ENCODE data around the gene IL17RE. TPM values are rescaled to one million over a fixed set of nuclear protein-coding genes. Genes with fewer than 3 reads are reported as not detected.

The IL17RE gene
- polyA plus RNA-seq, 1 donor (not counting 4 experiments of a cell fraction or from before 2014, with no cell fraction given) = 16.0 TPM

DNA sequence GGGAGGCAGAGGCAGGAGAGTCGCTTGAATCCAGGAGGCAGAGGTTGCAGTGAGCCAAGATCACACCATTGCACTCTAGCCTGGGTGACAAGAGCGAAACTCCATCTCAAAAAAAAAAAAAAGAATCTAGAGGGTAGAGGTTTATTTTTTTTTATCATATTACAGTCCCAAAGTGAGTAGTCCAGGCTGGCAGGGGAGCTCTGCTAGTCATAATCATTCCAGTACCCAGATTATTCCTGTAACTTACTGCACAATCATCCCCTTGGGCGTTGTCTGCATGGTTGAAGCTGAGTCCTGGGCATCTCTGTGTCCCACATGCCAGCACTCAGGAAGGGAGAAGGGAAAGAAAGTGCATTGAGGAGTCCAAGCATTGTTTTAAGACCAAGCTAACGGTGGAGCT lies 39.5 kb downstream of the IL17RE start:
- no peak for TF ChIP-seq EZH2 (IDR thresholded peaks at IDR 0.05; ENCODE audit: low read length)
- TF ChIP-seq, protein P1, sequence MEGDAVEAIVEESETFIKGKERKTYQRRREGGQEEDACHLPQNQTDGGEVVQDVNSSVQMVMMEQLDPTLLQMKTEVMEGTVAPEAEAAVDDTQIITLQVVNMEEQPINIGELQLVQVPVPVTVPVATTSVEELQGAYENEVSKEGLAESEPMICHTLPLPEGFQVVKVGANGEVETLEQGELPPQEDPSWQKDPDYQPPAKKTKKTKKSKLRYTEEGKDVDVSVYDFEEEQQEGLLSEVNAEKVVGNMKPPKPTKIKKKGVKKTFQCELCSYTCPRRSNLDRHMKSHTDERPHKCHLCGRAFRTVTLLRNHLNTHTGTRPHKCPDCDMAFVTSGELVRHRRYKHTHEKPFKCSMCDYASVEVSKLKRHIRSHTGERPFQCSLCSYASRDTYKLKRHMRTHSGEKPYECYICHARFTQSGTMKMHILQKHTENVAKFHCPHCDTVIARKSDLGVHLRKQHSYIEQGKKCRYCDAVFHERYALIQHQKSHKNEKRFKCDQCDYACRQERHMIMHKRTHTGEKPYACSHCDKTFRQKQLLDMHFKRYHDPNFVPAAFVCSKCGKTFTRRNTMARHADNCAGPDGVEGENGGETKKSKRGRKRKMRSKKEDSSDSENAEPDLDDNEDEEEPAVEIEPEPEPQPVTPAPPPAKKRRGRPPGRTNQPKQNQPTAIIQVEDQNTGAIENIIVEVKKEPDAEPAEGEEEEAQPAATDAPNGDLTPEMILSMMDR (optimal IDR thresholded peaks at IDR 0.05 in 1 of 3, IDR thresholded peaks at IDR 0.05 in 1 of 3, conservative IDR thresholded peaks at IDR 0.05 in 1 of 3; ENCODE audit: extremely low read depth in 1 of 3, insufficient read depth in 2 of 3, low read length in 3 of 3) = no peak
- Histone ChIP-seq H3K9ac (ENCODE audit: control insufficient read depth, extremely low read depth, insufficient read depth, low read length) (no peak overlapping the region), H3K27me3 (ENCODE audit: control insufficient read depth, extremely low read depth, insufficient read depth, low read length) (no peaks in the 10 kb centered on the region), H3K4me1 (ENCODE audit: control insufficient read depth, extremely low read depth, insufficient read depth, low read length) (peaks cover 2% of the 10 kb centered on the region), H3K9me3 (ENCODE audit: control insufficient read depth, low read depth, low read length) (no peaks in the 10 kb centered on the region), H3K79me2 (ENCODE audit: control insufficient read depth, insufficient read depth, low read length) (no peaks in the 10 kb centered on the region), H2AFZ (ENCODE audit: control insufficient read depth, low read length) (no peak overlapping the region), H3K9me1 (ENCODE audit: control insufficient read depth, extremely low read depth, insufficient read depth, low read length) (no peaks in the 10 kb centered on the region), H3K27ac (ENCODE audit: control insufficient read depth, insufficient read depth, low read length) (no peak overlapping the region), H4K20me1 (ENCODE audit: control insufficient read depth, extremely low read depth, insufficient read depth, low read length) (no peaks in the 10 kb centered on the region), H3K4me3 (ENCODE audit: control insufficient read depth in 2 of 3, extremely low read depth in 1 of 3, insufficient read depth in 2 of 3, low read depth in 1 of 3, low read length in 3 of 3) (no peak overlapping the region), H3K36me3 (ENCODE audit: control insufficient read depth in 2 of 2, extremely low read depth in 1 of 2, insufficient read depth in 2 of 2, low read length in 2 of 2) (peaks cover 4 to 21% of the 10 kb centered on the region in 2 experiments), H3K4me2 (ENCODE audit: control insufficient read depth, extremely low read depth, insufficient read depth, low read depth, low read length) (no peak overlapping the region)
- DNase-seq (ENCODE audit: low read depth, low spot score) (no peak), FAIRE-seq (no peak)
- dilution Hi-C loops (cut with MboI; ENCODE audit: extremely low pct_ligation_motif_present, low sequenced_read_pairs) = no loop called here

DNA sequence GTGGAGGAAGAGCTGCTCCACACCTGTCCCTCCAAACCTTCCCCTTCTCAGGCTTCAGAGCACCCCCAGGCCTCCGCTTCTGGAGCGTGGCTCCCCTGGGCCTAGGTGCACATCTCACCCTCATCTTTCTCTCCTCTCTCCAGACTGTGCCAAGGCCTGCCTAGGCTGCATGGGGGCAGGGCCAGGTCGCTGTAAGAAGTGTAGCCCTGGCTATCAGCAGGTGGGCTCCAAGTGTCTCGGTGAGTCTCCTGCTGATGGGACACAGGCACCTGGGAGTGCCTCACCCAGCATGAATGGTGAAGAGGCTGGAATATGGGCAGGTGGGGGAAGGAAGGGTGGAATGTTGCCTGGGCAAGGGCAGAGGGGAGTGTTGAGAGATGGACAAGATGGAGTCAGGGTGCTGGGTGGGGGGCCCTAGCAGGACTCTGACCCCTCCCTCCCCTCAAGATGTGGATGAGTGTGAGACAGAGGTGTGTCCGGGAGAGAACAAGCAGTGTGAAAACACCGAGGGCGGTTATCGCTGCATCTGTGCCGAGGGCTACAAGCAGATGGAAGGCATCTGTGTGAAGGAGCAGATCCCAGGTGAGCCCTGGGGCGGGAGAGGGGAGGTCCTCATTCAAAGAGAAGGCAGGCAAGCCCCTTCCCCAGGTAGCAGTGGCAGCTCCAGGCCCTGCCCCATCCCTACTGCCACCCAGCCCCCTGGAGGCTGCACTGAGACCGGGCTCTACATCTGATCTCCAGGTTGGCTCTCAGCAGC lies 40.5 kb downstream of the IL17RE start:
- no peaks in the 10 kb centered on the region for H3K9me3 ChIP-seq (ENCODE audit: control insufficient read depth, low read depth, low read length)
- no peaks in the 10 kb centered on the region for H3K27me3 ChIP-seq (ENCODE audit: control insufficient read depth, extremely low read depth, insufficient read depth, low read length)
- no peak overlapping the region for H3K4me2 ChIP-seq (ENCODE audit: control insufficient read depth, extremely low read depth, insufficient read depth, low read depth, low read length)
- no peaks in the 10 kb centered on the region for H3K9me1 ChIP-seq (ENCODE audit: control insufficient read depth, extremely low read depth, insufficient read depth, low read length)
- no peaks in the 10 kb centered on the region for H3K79me2 ChIP-seq (ENCODE audit: control insufficient read depth, insufficient read depth, low read length)
- H2AFZ ChIP-seq (ENCODE audit: control insufficient read depth, low read length) = no peak overlapping the region
- dilution Hi-C loops (cut with MboI; ENCODE audit: extremely low pct_ligation_motif_present, low sequenced_read_pairs) = no loop called here
- H3K9ac ChIP-seq (ENCODE audit: control insufficient read depth, extremely low read depth, insufficient read depth, low read length) = no peak overlapping the region
- FAIRE-seq (no peak), DNase-seq (ENCODE audit: low read depth, low spot score) (no peak)
- no peaks in the 10 kb centered on the region for H4K20me1 ChIP-seq (ENCODE audit: control insufficient read depth, extremely low read depth, insufficient read depth, low read length)
- no peak overlapping the region for H3K4me3 ChIP-seq (ENCODE audit: control insufficient read depth in 2 of 3, extremely low read depth in 1 of 3, insufficient read depth in 2 of 3, low read depth in 1 of 3, low read length in 3 of 3)
- peaks cover 5% of the 10 kb centered on the region for H3K4me1 ChIP-seq (ENCODE audit: control insufficient read depth, extremely low read depth, insufficient read depth, low read length)
- no peak overlapping the region for H3K27ac ChIP-seq (ENCODE audit: control insufficient read depth, insufficient read depth, low read length)
- peaks cover 1 to 17% of the 10 kb centered on the region in 2 experiments for H3K36me3 ChIP-seq (ENCODE audit: control insufficient read depth in 2 of 2, extremely low read depth in 1 of 2, insufficient read depth in 2 of 2, low read length in 2 of 2)
- TF ChIP-seq, protein P1 (optimal IDR thresholded peaks at IDR 0.05 in 1 of 3, IDR thresholded peaks at IDR 0.05 in 1 of 3, conservative IDR thresholded peaks at IDR 0.05 in 1 of 3; ENCODE audit: extremely low read depth in 1 of 3, insufficient read depth in 2 of 3, low read length in 3 of 3) = no peak
- TF ChIP-seq EZH2 (IDR thresholded peaks at IDR 0.05; ENCODE audit: low read length) = no peak

Data from keratinocyte (primary cell).